Hippocampal formation (tissue), 2 donors: Measurements from ENCODE around the gene C1QTNF1.

ENCODE experiments used
- DNase-seq, 2 donors: peaks; one replicate each; lab custom pipeline; 2025; lab: John Stamatoyannopoulos, UW

The C1QTNF1 gene

DNA sequence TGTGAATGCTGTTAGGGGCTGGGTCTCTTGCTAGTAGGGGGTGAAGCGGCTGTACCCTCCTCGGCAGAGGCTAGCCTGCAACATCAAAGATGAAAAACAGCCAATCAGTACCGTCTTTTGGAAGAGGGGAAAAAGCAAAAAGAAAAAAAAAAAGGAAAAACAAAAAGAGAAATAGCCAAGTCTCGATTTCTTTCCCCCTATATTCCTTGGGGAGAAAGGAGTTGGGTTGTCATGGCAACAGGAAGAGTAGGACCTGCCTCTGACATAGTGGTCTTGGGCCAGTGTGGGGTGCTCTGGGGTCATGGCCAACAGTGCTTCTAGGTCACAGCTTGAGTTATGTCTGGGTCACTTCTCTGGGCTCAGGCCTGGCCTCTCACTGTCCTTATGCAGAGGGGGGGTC, 68.6 kb downstream of the C1QTNF1 start:
- DNase-seq, result no peak

DNA sequence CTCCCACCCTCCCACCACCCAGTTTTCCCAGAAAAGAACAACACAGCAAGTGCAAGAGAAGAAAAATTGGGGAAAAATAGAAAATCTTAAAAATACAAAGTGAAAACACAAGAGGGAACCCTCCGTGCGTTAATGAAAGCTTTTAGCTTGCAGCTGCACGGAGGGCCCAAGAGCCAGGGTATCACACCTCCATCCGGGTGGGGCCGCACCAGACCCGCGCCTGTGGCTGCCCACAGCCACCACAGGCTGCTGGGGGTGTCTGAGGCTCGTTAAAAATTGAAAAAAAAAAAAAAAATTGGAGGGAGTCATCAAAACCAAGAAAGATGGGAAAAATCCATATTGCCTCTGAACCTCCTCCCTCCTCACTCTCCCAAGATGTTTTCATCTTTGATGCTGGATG, 69.3 kb downstream of the C1QTNF1 start:
- no peak for DNase-seq

DNA sequence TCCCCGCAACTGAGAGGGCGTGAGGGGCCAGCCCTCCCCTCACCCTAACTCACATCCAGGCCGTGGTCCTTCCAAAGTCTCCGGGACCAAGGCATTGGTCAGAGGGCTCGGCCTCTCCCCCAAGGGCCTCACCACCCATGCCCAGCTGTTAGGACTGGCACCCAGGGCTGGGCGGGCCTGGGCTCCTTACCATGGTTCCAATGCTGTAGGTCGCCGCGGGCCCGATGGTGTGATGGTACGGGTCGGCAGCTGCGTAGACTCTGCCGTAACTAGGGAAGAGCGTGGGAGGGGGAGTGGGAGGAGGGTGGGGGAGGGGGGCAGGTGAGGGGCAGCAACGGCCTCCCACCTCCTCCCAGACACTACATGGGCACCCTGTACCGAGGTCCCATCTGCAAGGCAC, 70.3 kb downstream of the C1QTNF1 start:
- no peak for DNase-seq

DNA sequence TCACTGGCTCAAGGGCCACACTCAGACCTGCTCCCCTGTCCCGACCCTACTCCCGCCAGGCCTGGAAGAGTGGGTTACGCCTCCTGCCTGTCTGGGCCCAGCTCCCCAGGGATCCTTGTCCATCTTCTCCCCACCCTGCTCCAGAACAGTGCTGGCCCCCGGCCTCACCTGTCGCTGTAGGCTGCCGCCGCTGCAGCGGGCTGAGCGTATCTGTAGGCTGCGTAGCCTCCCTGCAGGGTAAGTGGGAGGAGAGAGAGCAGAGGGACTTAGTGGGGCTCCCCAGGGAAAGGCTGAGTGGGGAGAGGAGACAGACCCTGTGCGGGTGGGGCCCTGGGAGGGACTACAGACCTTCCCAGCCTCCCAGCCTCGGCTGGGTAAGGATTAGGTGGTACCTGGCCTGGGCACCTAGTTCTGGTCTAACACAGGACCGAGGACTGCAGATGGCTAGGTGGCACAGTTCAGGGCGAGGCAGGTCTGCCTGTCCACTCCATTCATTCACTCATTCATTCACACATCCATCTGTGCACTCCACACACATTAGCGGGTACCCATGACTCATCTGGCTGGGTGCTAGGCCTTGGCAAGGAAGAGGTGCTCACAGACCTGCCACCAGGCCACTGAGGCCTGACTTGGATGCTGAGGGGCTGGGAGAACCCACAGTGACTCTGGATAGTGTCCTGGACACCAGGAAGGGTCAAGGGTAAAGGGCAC, 71.5 kb downstream of the C1QTNF1 start:
- no peak for DNase-seq

DNA sequence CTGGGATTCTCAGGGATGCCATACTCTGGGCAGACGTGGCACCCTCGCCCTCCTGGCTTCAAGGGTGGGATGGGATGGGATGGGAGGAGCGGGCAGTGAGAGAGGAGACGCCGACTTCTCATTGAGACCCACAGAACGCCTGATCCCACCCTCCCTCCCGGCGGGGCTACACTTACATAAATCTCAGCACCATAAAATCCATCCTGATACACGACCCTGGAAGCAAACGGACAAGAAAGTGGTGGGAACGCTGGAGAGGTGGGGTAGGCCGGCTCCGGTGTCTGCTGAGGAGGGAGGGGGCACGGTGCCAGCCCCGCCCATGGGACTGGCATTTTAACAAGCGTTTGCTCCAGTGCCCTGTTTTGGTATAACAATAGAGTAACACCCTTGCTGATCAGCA, 72.5 kb downstream of the C1QTNF1 start:
- no peak for DNase-seq

DNA sequence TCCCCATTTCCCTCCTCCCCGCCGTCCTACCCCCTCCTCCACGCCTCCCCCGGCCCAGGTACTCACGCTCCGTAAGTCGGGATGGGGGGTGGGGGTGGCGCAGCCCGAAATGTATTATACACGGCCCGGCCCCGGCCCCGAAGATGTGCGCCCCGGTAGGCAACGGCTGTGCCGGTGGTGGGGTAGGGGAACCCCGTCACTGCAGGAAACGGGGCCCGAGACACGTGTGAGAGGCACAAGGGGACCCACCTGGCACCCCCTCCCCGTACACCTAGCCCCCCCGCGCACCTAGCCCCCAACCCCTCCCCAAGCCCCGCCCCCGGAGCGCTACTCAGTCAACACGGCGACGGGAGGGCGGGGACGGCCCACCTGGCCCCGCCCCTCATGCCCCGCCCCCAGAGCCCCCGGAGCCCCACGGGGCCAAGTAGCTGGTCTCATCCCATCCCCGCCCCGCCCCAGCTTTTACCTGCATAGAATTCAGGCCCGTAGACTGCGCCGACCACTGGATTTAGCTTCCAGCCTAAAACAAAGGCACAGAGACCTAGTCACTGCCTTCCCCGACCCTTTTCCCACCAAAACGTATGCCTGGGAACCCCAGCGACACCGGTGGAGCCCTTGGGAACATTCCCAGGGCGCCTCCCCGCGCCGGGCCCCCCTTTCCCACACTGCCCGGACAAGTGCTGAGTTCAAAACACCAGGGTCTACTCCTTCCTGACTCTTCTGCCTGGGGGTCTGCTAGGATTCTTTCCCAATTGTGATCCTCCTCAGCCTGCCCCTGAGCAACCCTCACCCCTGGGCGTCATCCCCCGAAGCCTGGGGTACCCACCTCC, 73.5 kb downstream of the C1QTNF1 start:
- DNase-seq, result no peak

DNA sequence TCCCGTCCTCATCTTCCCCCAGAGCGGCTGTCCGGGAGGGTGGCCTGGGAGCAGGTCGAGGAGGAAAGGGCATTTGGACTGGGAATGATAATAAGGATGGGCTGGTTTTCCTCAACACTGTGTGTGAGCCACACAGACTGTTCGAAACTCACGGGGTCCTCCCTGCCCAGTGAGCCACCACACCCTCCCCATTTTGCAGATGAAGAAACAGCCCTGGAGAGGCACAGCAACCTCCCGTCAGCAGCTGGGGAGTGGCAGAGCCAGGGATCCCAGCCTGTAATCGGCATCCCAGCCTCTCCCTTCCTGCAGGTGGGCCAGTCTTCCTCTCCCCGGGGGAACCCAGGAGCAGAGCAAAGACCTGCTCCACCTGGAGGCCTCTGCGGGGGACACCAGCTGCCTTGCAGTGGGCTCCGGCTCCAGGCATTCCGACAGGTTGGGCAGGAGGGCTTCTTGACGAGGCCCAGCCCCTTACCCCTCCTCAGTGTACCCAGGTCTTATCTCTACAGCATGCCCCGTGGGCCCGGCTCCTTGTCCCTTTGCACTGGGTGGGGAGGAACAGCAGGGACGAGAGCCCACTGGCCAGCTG, 74.4 kb downstream of the C1QTNF1 start:
- no peak for DNase-seq
